ENCODE results near the gene GLT8D2. TPM values are rescaled to one million over a fixed set of nuclear protein-coding genes. Genes with fewer than 3 reads are reported as not detected.

GLT8D2 gene
- total RNA-seq, 1 experiment from 2014 or later = 40.1 TPM

DNA sequence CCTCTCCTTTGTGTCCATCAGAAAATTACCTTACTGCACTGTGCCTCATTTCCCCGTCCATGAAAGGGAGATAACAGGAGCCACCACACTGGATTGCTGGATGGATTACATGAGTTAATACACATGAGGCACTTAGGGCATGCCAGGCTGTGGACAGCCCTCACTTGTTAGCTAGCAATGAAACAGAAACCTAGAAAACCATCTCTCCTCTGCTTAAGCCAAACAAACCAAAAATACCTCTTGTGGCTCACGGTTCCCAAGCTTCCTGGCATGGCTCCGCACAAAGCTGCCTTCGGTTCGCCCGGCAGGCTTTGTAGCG lies 13.7 kb upstream of the GLT8D2 start:
- no peak for DNase-seq (ENCODE audit: low read depth in 1 of 2, low spot score in 2 of 2)

DNA sequence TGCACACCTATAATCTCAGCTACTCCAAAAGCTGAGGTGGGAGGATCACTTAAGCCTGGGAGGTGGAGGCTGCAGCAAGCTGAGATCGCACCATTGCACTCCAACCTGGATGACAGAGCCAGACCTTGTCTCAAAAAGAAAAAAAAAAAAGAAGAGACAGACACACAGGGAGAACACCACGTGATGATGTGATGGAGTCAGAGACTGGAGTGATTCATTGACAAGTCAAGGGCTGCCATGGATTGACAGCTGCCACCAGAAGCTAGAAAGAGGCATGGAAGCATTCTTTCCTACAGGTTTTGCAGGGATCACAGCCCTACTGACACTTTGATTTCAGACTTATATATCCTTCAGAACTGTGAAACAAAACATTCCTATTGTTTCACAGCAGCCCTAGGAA lies 10.8 kb upstream of the GLT8D2 start:
- no peaks in the 10 kb centered on the region for H3K9me3 ChIP-seq (replicated peaks)
- no peaks in the 10 kb centered on the region for H3K27me3 ChIP-seq (replicated peaks)
- no peak for DNase-seq (ENCODE audit: low read depth in 1 of 2, low spot score in 2 of 2)
- H3K4me3 ChIP-seq = no peak overlapping the region
- H3K36me3 ChIP-seq = no peaks in the 10 kb centered on the region; the same call in none of the 2 replicates
- no peak overlapping the region for H3K27ac ChIP-seq
- H3K4me1 ChIP-seq (replicated peaks) = peaks cover 14% of the 10 kb centered on the region

More for the DNA sequence above, 13.7 kb upstream of the GLT8D2 start:
- H3K4me3 ChIP-seq = peak overlapping the region; percentile 79
- H3K36me3 ChIP-seq = peaks cover 24% of the 10 kb centered on the region
- no peaks in the 10 kb centered on the region for H3K27me3 ChIP-seq (replicated peaks)
- H3K27ac ChIP-seq = peak overlapping the region; percentile 42
- peaks cover 16% of the 10 kb centered on the region for H3K4me1 ChIP-seq (replicated peaks)
- H3K9me3 ChIP-seq (replicated peaks) = no peaks in the 10 kb centered on the region

DNA sequence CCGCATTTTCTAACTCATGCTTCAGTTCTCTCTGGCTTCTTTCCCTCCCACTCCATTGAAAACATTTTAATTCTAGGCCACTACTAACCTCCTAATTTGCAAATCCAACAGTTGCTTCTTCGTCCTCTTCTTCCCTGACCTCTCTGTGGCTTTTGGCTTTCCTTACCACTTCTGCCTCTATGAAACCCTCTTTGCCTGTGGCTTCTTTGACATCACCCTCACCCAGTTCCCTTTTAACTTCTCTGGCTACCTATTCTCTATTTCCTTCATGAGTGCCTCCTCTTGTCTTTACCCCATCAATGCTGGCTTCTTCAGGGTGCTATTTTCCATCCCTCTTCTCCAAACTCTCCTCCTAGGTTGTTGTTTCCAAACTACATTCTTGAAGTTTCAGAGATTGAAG lies 10.0 kb upstream of the GLT8D2 start:
- no peak for DNase-seq (ENCODE audit: low read depth in 1 of 2, low spot score in 2 of 2)
- H3K27me3 ChIP-seq (replicated peaks) = no peaks in the 10 kb centered on the region
- peaks cover 14% of the 10 kb centered on the region for H3K4me1 ChIP-seq (replicated peaks)

DNA sequence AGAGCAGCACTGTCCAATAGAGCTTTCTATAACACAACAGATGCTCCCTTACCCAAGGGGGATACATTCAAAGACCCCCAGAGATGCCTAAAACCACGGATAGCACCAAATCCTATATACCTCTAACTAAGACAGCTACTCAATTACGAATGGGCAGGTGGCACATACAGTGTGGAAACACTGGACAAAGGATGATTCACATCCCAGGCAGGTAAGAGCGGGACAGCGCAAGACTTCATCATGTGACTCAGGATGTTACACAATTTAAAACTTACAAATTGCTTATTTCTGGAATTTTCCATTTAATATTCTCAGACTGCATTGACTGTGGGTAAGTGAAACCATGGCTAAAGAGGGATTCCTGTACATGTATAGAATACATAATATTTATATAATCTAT lies 8.8 kb upstream of the GLT8D2 start:
- Histone ChIP-seq H3K9me3 (replicated peaks) (no peaks in the 10 kb centered on the region), H3K27ac (no peak overlapping the region), H3K36me3 (no peaks in the 10 kb centered on the region; the same call in 1 of the 2 replicates), H3K27me3 (replicated peaks) (no peaks in the 10 kb centered on the region), H3K4me1 (replicated peaks) (peaks cover 14% of the 10 kb centered on the region), H3K4me3 (no peak overlapping the region)
- no peak for DNase-seq (ENCODE audit: low read depth in 1 of 2, low spot score in 2 of 2)

More for the DNA sequence above, 10.0 kb upstream of the GLT8D2 start:
- no peak overlapping the region for H3K4me3 ChIP-seq
- H3K27ac ChIP-seq = no peak overlapping the region
- no peaks in the 10 kb centered on the region; the same call in none of the 2 replicates for H3K36me3 ChIP-seq
- H3K9me3 ChIP-seq (replicated peaks) = no peaks in the 10 kb centered on the region

DNA sequence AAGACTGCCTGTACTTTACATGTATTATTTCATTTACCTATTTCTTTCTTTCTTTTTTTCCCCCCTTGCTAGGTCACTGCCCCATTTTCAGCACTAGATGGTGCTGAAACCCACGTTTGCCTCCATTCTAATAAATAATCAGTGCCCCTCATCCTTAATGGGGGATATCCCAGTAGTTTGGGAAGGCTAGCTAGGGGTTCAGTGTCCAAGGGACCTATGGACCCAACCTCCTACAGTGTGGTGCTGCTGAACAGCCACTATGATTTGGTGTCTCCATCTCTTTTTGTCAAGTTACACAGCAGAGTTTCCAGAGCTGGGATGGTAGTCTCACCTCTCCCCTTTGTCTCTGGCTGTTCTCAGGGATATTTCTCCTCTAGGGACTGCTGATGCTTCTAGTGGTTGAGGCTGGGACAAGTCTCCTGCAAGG lies 7.8 kb upstream of the GLT8D2 start:
- H3K36me3 ChIP-seq = no peaks in the 10 kb centered on the region; the same call in 1 of the 2 replicates
- peak in 1 of 2 experiments; percentile 30 for DNase-seq (ENCODE audit: low read depth in 1 of 2, low spot score in 2 of 2)

DNA sequence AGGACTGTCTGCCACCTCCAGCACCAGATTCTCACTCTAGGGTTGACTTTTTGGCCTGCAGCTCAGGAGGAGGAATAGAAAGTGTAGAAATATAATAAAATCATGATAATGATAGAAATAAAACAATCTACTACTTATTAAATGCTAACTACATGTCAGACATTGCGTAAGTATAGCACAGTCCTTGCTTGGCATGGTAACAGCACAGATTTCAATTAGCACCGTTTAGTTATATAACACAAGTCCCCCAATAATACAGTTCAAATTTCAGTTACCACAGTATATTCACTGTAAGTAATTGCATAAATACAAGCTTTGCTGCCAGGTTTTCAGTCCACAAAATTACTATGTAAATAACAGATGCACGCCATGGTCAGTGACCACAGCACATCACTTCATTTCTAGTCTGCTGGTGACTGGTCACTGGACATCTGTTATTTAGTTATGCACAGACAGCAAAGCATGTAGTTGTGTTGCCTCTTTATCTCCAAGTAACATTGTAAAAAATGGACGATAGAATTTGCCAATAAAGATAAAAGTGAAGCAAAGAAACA lies 6.5 kb upstream of the GLT8D2 start:
- no peak overlapping the region for H3K27ac ChIP-seq
- peaks cover 7% of the 10 kb centered on the region for H3K4me1 ChIP-seq (replicated peaks)
- no peaks in the 10 kb centered on the region for H3K9me3 ChIP-seq (replicated peaks)
- no peaks in the 10 kb centered on the region for H3K27me3 ChIP-seq (replicated peaks)
- DNase-seq (ENCODE audit: low read depth in 1 of 2, low spot score in 2 of 2) = no peak
- no peak overlapping the region for H3K4me3 ChIP-seq
- H3K36me3 ChIP-seq = no peaks in the 10 kb centered on the region; the same call in 1 of the 2 replicates

More for the DNA sequence above, 7.8 kb upstream of the GLT8D2 start:
- Histone ChIP-seq H3K4me3 (no peak overlapping the region), H3K4me1 (replicated peaks) (peaks cover 7% of the 10 kb centered on the region), H3K27ac (no peak overlapping the region), H3K27me3 (replicated peaks) (no peaks in the 10 kb centered on the region), H3K9me3 (replicated peaks) (no peaks in the 10 kb centered on the region)

DNA sequence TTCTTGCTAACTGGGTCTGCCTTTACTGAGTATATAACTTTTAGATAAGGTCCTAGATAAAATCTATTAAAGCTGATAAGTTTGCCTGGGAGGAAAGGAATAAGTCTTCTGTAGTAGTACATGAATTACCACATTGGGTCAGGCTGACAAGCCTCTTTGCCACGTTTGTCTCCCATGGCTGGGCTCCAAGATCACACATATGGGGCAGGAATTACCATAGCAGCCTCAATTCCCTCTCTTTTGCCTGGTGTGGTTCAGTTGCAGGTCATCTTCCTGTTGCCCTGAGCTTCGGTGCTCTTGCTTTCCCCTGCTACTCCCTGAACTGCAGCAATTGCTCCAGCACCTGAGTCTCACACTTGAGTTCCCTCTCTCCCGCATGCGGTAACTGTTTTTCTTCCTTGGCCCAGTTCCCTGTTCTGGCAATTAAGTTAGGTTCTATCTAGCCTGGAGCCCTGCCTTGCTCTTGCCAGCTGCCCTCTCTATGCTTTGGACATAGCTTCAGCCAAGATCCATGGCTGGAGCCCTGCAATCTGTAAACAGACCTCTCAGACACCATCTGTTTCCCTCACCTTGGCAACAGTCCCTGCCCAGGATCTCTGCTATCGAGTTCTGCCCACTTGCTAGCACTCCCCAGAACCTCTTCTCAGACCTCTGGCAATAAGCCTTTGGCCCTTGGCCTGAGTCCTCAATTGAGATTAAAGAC lies 5.8 kb upstream of the GLT8D2 start:
- Histone ChIP-seq H3K27ac (no peak overlapping the region), H3K9me3 (replicated peaks) (no peaks in the 10 kb centered on the region), H3K4me3 (no peak overlapping the region), H3K4me1 (replicated peaks) (peaks cover 7% of the 10 kb centered on the region), H3K27me3 (replicated peaks) (no peaks in the 10 kb centered on the region), H3K36me3 (no peaks in the 10 kb centered on the region; the same call in 1 of the 2 replicates)
- no peak for DNase-seq (ENCODE audit: low read depth in 1 of 2, low spot score in 2 of 2)

DNA sequence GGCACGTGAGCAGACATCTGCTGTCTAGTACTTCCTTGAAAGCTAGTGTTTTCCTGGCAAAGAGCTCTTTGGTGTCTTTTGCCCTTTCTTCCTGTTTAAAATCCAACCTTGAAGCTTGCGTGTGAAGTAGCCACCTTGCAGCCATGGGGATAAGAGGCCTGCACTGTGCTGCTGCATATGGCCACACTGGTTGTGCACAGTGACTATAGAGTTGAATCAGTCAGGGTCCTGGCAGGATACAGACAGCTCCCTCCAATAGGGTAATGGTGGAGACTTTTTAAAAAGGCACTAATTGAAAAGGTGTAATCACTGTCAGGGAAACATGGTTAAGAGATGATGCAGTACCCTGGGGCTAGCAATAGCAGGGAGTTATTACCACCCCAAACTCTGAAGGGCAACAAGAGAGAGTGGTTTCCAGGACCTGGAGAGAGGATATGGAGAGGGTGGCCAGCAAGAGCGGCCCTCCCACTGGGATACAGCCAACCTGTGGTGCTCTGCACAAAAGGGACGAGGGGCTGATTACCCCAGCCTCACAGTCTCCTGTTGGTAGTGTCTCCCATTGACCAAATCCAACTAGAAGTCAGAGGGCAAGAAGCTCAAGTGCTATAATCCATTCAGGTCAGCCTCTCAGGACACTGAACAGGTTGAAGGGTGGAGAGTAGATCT lies 4.8 kb upstream of the GLT8D2 start:
- peaks cover 7% of the 10 kb centered on the region for H3K4me1 ChIP-seq (replicated peaks)
- DNase-seq (ENCODE audit: low read depth in 1 of 2, low spot score in 2 of 2) = no peak

DNA sequence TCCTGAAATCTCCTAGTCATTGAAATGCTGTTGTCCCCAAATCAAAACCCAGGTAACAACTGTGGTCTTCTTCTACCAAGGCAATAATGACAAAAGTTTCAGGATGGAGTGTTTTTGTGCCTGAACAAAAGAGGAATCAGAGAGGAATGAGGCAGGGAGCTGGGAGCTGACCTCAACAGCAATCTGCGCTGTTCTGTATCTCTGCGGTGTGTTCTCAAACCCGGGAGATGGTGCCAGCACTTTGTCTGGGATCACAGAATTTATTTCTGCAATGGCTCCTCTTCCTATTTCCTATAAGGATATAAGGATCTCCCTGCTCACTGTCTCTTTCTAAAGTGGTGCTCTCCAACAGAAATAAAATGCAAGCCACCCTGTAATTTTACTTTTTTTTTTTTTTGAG lies 449 bp upstream of the GLT8D2 start:
- H3K9me3 ChIP-seq (replicated peaks) = no peaks in the 10 kb centered on the region

More for the DNA sequence above, 4.8 kb upstream of the GLT8D2 start:
- Histone ChIP-seq H3K27ac (no peak overlapping the region), H3K4me3 (no peak overlapping the region), H3K9me3 (replicated peaks) (no peaks in the 10 kb centered on the region), H3K36me3 (no peaks in the 10 kb centered on the region; the same call in 1 of the 2 replicates), H3K27me3 (replicated peaks) (no peaks in the 10 kb centered on the region)

DNA sequence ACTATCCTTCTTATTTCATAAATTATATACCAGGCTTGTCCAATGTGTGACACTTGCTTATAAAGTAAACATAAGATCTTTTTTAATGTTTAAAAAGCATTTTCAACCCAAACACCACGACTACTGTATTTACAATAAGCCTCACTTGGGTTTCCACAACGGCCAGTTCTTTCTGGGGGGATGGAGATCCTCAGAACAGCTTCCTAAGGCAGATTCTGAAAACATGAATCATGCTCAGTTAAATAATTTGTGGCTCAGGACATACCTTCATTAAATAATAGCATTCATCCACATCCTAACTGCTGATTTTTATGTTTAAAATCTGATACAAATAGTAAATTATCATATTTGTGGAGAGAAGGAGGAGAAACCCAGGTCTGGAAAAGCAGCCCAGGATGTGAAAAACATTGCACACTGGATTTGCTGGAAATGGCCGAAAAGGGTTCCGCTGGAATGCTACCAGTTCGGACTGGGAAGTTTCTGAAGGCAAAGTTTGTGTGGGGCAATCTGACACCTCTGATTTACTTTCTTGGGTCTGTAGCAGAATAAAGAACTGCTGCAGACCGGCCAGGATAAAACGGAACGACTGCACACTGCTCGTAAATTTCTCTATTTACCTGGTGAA lies 597 bp downstream of the GLT8D2 start:
- H3K4me3 ChIP-seq = peak overlapping the region; percentile 50
- peak in 1 of 2 experiments; percentile 70 for DNase-seq (ENCODE audit: low read depth in 1 of 2, low spot score in 2 of 2)

More for the DNA sequence above, 449 bp upstream of the GLT8D2 start:
- Histone ChIP-seq H3K4me1 (replicated peaks) (peaks cover 21% of the 10 kb centered on the region), H3K27ac (peak overlapping the region; percentile 50), H3K27me3 (replicated peaks) (no peaks in the 10 kb centered on the region), H3K36me3 (no peaks in the 10 kb centered on the region), H3K4me3 (peak overlapping the region; percentile 50)
- peak in 1 of 2 experiments; percentile 25 for DNase-seq (ENCODE audit: low read depth in 1 of 2, low spot score in 2 of 2)

DNA sequence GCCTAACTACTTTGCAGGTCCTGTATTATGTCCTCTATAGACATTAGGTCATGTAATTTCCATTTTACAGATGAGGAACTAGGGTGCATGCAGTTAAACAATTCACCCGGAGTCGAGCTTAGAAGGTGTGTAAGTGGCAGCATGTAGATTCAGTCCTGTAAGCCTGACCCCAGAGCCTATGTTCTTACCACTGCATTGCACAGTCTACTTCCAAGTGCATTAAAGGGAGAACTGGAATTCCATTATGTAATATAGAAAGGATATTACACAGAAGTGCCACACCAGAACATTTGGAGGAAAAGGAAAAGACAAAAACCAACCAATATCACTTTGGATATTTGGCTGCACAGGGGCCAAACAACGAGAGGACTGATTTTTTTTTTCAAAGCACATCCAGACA lies 1.2 kb downstream of the GLT8D2 start:
- no peaks in the 10 kb centered on the region for H3K27me3 ChIP-seq (replicated peaks)
- H3K4me1 ChIP-seq (replicated peaks) = peaks cover 26% of the 10 kb centered on the region
- H3K36me3 ChIP-seq = no peaks in the 10 kb centered on the region
- no peaks in the 10 kb centered on the region for H3K9me3 ChIP-seq (replicated peaks)
- H3K4me3 ChIP-seq = peak overlapping the region; percentile 50
- peak in 1 of 2 experiments; percentile 17 for DNase-seq (ENCODE audit: low read depth in 1 of 2, low spot score in 2 of 2)
- H3K27ac ChIP-seq = peak overlapping the region; percentile 50

More for the DNA sequence above, 597 bp downstream of the GLT8D2 start:
- peak overlapping the region; percentile 50 for H3K27ac ChIP-seq
- no peaks in the 10 kb centered on the region for H3K36me3 ChIP-seq
- H3K4me1 ChIP-seq (replicated peaks) = peaks cover 26% of the 10 kb centered on the region
- no peaks in the 10 kb centered on the region for H3K9me3 ChIP-seq (replicated peaks)
- no peaks in the 10 kb centered on the region for H3K27me3 ChIP-seq (replicated peaks)

DNA sequence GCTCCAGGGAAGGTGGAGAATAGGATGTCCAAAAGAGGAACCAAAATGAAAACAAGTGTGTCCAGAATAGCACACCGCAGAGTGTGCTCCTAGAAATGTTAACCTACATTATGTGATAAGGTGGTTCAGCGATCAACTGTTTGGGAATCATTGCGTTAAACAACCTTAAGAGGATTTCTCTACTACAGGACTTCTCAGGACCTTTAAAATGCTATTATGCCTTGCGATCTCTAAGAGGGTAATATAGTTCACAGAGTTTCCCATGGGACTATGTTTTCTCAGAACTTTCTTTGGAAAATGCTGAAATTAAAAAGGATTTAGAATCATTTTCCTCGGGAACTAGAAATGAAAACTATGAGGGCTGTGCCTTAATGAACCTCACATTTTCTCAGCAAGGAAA lies 1.8 kb downstream of the GLT8D2 start:
- H3K4me3 ChIP-seq = no peak overlapping the region
- peaks cover 26% of the 10 kb centered on the region for H3K4me1 ChIP-seq (replicated peaks)
- no peaks in the 10 kb centered on the region for H3K27me3 ChIP-seq (replicated peaks)
- DNase-seq (ENCODE audit: low read depth in 1 of 2, low spot score in 2 of 2) = no peak
- no peaks in the 10 kb centered on the region for H3K36me3 ChIP-seq
- H3K9me3 ChIP-seq (replicated peaks) = no peaks in the 10 kb centered on the region
- no peak overlapping the region for H3K27ac ChIP-seq

DNA sequence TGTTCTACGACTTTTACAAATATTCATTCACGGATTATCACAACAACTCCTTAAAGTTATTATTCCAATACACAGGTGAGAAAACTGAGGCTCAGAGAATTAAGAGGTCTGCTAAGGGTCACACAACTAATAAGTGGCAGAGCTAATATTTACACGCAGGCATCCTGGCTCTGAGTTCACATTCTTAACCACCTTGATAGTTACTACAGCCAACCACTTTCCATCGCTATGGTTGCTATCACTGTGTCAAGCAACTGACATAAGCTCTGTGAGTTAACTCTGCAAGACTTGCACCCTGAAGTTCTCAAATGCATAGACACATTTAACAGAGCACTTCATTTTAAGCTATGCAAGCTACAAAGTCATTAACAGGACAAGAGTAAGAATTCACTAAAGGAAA lies 3.7 kb downstream of the GLT8D2 start:
- DNase-seq (ENCODE audit: low read depth in 1 of 2, low spot score in 2 of 2) = no peak
- peaks cover 2% of the 10 kb centered on the region; the same call in 1 of the 2 replicates for H3K36me3 ChIP-seq
- H3K4me1 ChIP-seq (replicated peaks) = peaks cover 37% of the 10 kb centered on the region
- H3K27me3 ChIP-seq (replicated peaks) = no peaks in the 10 kb centered on the region
- no peak overlapping the region for H3K27ac ChIP-seq
- H3K4me3 ChIP-seq = no peak overlapping the region
- no peaks in the 10 kb centered on the region for H3K9me3 ChIP-seq (replicated peaks)

Measured in SJSA1 (cell line).